Stimulated activated CD4-positive, alpha-beta T cell treated with anti-CD3 and anti-CD28 coated beads, TNF-alpha, amount 100 ng/mL, for 48 hours (primary cell): ENCODE data around the gene PPP3R1.

Source experiments
- DNase-seq, 3 donors: peaks; one replicate each; pipeline ENCODE4 v3.0.0-alpha.2; 2020; ENCODE audit warnings: low read depth in 3 of 3

Gene PPP3R1

GRCh38 chr2:68252400-68253218 is at the start of gene PPP3R1:
Gene PPP3R1 (minus strand): TSS chr2:68252532. CDS start chr2:68252127, 405 bp downstream.
- DNase-seq = peak; percentile 82 to 92 (median 92)

GRCh38 chr2:68295516-68295915 is 43.2 kb upstream of the PPP3R1 start:
- DNase-seq = no peak

GRCh38 chr2:68294913-68295312 is 42.6 kb upstream of the PPP3R1 start:
- no peak for DNase-seq

- DNase-seq = no peak
Measured at GRCh38 chr2:68294187-68294586, 41.9 kb upstream of the PPP3R1 start.

- no peak for DNase-seq
Measured at GRCh38 chr2:68293755-68294154, 41.4 kb upstream of the PPP3R1 start.

GRCh38 chr2:68293024-68293423 is 40.7 kb upstream of the PPP3R1 start:
- no peak for DNase-seq

- DNase-seq = peak in 1 of 3 donors; percentile 2
Measured at GRCh38 chr2:68292108-68292710, 39.9 kb upstream of the PPP3R1 start.

GRCh38 chr2:68291314-68291713 is 39.0 kb upstream of the PPP3R1 start:
- DNase-seq = no peak

- no peak for DNase-seq
Measured at GRCh38 chr2:68290901-68291300, 38.6 kb upstream of the PPP3R1 start.

- DNase-seq = no peak
Measured at GRCh38 chr2:68287580-68288441, 35.5 kb upstream of the PPP3R1 start.

- no peak for DNase-seq
Measured at GRCh38 chr2:68284896-68285295, 32.6 kb upstream of the PPP3R1 start.

- no peak for DNase-seq
Measured at GRCh38 chr2:68283419-68283812, 31.1 kb upstream of the PPP3R1 start.

GRCh38 chr2:68282811-68283418 is 30.6 kb upstream of the PPP3R1 start:
- peak in 1 of 3 donors; percentile 2 for DNase-seq

GRCh38 chr2:68280796-68281195 is 28.5 kb upstream of the PPP3R1 start:
- no peak for DNase-seq

- DNase-seq = no peak
Measured at GRCh38 chr2:68280348-68280747, 28.0 kb upstream of the PPP3R1 start.

- no peak for DNase-seq
Measured at GRCh38 chr2:68279691-68280090, 27.4 kb upstream of the PPP3R1 start.

GRCh38 chr2:68278169-68278568 is 25.8 kb upstream of the PPP3R1 start:
- no peak for DNase-seq

- DNase-seq = no peak
Measured at GRCh38 chr2:68274022-68274421, 21.7 kb upstream of the PPP3R1 start.

GRCh38 chr2:68272246-68272994 is 20.1 kb upstream of the PPP3R1 start:
- no peak for DNase-seq

GRCh38 chr2:68266655-68267054 is 14.3 kb upstream of the PPP3R1 start:
- DNase-seq = no peak

- no peak for DNase-seq
Measured at GRCh38 chr2:68263632-68264031, 11.3 kb upstream of the PPP3R1 start.
